NCI-H1436 treated with DMSO at 0.1 percent for 48 hours (cell line): Measurements from ENCODE around the gene ABL1.

ENCODE experiments used
- DNase-seq: peaks from one replicate; lab custom pipeline; 2025; lab: John Stamatoyannopoulos, UW

The ABL1 gene

GRCh38 chr9:130890870-130891687 lies 56.0 kb downstream of the ABL1 start:
- no peak for DNase-seq

GRCh38 chr9:130891688-130892476 lies 56.8 kb downstream of the ABL1 start:
- no peak for DNase-seq

GRCh38 chr9:130892477-130893304 lies 57.6 kb downstream of the ABL1 start:
- no peak for DNase-seq

- no peak for DNase-seq
These were observed 58.5 kb downstream of the ABL1 start for GRCh38 chr9:130893341-130894101.

- no peak for DNase-seq
These were observed 59.5 kb downstream of the ABL1 start for GRCh38 chr9:130894546-130894945.

GRCh38 chr9:130895038-130895437 lies 60.0 kb downstream of the ABL1 start:
- DNase-seq, result no peak

GRCh38 chr9:130895481-130896232 lies 60.6 kb downstream of the ABL1 start:
- no peak for DNase-seq

GRCh38 chr9:130896233-130897014 lies 61.4 kb downstream of the ABL1 start, which contains the start of gene QRFP:
TSS of gene QRFP (minus strand) at chr9:130896812. CDS start at chr9:130893838, 2,974 bp downstream.
- DNase-seq, result no peak

GRCh38 chr9:130897105-130897751 lies 62.2 kb downstream of the ABL1 start:
- no peak for DNase-seq

- DNase-seq, result no peak
These were observed 62.9 kb downstream of the ABL1 start for GRCh38 chr9:130897848-130898551.

GRCh38 chr9:130898552-130898852 lies 63.4 kb downstream of the ABL1 start:
- no peak for DNase-seq

- DNase-seq, result no peak
These were observed 64.1 kb downstream of the ABL1 start for GRCh38 chr9:130899051-130899748.

- no peak for DNase-seq
These were observed 65.8 kb downstream of the ABL1 start for GRCh38 chr9:130900701-130901497.

GRCh38 chr9:130901498-130902203 lies 66.6 kb downstream of the ABL1 start:
- DNase-seq, result no peak

GRCh38 chr9:130902204-130903185 lies 67.4 kb downstream of the ABL1 start:
- DNase-seq, result no peak
